ENCODE results near the gene KRT85.

KRT85 gene

DNA sequence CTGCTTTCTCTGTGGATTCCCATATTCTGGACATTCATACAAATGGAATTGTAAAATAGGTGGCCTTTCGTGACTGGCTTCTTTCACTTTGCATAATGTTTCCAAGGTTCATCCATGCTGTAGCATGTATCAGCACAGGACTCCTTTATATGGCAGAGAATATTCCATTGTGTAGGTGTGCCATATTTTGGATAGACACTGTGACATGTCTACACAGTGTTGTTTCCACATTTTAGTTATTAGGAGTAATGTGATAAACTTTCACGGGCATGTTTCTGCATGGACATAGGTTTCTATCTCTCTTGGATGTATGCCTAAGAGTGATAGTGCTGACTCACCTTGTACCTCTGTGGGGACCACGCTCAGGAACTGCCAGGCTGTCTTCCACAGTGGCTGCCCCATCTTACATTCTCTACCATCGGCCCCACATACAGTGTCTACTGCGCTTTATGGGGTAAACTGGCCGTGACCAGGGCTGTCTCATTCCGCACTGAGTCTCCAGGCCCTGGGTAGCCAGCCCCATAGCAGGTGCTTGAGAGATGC lies 25.3 kb upstream of the KRT85 start:
- DNase-seq, result no peak

DNA sequence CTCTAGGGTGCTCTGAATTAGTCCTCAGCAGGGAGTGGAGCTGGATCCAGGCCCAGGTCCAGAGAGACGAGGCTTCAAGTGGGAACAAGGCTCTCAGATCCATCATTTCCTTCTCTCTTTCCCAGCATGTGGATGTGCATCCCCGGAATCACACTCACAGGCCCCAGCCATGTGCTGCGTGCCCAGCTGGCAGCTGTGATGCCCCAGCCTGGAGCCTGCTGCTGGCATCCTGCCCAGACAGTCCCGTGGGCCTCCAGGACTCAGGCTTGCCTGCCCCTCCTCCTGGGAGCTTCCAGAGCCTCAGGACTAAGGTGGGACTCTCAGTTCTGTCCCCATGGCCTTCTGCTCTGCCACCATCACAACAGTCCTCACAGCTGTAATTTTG lies 24.3 kb upstream of the KRT85 start:
- DNase-seq, result no peak

DNA sequence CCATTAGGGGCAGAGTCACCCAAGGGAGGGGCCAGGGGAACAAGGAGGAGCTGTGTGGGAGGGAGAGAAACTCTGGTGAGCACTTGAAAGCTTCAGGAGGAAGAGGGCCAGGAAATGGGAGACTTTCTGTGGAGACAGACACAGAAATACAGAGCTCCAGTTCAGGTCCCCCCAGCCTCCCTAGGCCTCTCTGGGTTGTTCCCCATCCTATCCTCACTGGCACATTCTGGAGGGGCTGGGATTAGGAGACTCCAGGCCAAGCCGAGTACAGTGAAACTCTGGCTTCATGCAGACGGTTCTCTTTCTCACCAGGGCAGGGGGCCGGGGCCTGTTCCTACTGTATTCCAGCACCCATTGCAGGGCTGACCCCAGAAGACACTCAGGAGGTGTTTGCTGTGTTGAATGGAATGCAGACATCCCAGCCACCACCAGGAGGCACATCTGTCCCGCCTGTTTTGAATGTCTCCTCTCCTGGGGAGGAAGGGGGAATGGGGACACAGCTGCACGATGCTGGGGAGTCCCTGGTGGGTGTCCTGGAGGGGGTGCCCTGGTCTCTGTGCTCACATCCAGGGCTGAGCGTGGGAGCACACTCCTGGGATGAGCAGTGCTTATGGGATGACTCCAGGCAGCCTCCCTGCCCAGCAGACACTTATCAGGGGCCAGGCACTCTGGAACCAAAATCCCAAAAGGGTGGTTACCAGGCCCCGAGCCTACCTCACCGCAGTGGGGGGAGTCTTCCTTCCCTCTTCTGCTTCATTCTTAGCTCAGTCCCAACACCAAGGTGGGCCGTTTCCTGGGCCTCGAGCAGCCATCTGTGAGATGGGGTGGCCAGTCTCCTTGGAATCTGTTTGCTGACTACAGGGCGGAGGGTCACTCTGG lies 23.7 kb upstream of the KRT85 start:
- no peak for DNase-seq

DNA sequence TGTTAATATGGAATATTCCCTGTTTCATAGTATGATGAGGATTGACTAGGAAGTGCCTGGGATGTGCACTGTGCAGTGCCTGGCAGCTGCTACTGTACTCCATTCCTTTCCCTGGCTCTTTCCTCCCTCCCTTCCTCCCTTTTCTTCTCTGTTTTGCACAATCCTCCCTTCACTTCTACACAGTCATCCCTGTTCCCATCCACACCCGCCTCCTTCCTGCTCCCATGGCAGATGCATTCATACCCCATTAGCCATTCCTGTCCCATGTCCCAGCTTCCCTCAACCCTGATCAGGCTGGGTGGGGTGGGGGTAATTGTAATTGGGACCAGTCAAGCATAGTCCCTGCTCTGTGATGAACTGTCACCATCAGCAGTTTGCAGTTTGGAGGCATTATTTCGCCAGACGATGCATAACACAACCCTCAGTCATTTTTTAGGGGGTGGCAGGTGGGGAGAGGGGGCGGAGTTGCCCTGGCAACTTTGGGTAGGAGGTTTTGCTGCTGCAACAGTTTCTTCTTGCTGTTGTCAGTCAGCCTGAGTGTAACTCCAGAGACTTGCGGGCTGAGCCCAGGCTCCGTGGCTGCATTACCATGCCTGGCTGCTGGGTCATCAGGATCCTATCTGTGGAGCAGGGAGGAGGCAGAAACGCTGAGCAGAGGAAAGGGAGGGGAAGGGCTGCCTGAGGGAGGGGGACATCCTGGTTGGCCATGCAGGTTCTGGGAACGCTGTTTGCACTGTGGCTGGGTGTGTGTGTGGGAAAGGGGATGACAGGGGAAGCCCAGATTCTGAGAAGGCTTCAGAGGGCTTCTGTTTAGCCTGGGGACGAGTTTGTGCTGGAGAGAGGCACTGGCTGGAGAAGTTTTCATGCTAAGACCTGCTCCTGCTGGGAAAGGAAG lies 22.3 kb upstream of the KRT85 start:
- peak; percentile 27 for DNase-seq

DNA sequence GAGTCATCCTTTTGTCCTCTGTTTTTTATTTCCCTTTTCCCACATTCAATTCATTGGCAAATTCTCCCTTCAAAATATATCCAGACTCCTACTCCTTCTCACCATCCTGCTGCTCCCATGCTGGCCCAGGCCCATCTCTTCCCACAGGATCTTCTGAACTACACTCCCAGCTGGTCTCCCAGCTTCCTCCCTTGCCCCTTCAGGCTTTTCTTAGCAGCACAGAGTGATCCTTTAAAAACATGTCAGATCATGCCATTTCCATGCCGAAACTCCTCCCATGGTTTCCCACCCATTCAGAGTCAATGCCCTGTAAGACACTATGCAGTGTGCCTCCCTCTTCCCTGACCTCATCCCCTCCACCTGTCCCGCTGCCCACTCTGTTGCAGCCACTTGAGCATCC lies 20.6 kb upstream of the KRT85 start:
- no peak for DNase-seq

DNA sequence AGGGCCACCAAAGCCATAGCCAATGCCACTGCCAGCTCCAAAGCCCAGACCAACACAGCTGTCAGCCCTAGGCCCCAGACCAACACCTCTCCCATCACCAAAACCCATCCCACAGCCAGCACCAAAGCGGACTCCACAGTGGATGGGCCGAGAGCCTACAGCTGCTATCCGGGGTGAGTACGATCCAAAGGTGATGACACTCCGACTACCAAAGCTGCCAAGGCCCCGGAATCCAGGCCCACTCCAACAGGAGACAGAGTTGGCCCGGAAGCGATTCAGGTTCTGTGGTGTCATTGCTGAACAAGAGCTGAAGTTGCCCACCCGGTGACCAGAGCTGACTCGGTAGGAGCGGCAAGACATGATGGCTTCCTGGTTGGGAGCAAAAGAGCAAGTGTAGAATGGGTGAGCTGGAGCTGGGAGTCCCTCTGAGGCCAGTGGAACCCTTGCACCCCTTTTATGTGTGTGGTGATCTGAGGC lies 18.0 kb upstream of the KRT85 start, which contains the start of gene KRT84:
KRT84 (minus strand) TSS at position 427 of the 477 bp plus-strand sequence; CDS start at position 360, 67 bp downstream.
- no peak for DNase-seq

DNA sequence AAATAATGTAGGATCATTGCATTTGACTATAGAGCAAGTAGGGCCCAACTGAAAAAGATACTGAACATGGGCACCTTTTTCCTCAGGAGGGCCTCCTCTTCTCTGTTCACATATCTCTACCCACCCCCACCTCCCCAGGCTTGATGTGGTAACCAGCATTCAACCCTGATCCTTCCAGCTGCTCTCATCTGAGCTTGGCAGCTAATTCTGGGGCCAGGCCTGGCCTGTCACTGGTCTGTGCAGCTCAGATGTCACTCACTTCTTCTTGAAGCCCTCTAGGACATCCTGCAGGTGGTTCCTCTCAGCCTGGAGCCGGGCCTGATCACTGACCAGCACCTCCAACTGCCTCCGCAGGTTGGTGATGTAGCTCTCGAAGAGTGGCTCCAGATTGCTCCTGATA lies 16.1 kb upstream of the KRT85 start:
- DNase-seq, result no peak

DNA sequence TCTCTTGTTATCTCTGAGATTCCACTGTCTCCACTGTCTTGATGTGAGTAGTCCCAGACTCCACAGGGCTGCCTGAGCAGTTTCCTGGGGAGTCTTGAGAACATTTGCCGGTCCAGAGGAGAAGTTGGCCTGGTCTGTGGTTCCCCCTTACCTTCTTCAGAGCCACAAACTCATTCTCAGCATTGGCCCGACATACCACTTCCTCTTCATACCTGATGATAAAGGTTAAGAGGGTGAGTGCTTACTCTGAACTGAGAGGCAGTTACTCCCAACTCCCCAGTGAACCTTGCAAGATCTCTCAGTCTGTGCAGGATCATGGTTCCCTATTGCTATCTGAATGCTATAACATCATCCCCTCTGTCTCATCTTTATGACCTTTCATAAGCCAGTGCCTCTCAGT lies 15.6 kb upstream of the KRT85 start:
- DNase-seq, result no peak

DNA sequence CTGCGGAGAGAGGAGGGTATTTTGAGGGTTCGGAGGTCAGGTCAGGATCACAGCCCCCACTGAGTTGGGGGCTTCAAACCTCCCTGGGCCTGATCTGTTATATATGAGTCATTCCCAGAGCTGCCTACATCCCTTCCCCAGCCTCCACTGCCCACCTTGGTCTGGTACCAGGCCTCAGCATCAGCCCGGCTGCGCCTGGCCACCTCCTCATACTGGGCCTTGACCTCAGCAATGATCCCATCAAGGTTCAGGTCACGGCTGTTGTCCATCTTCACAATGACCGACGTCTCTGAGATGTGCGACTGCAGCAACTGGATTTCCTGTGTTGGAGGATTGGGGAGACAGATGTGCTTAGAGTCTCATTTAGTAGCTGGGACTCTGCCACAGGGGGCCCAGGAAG lies 13.9 kb upstream of the KRT85 start:
- no peak for DNase-seq

DNA sequence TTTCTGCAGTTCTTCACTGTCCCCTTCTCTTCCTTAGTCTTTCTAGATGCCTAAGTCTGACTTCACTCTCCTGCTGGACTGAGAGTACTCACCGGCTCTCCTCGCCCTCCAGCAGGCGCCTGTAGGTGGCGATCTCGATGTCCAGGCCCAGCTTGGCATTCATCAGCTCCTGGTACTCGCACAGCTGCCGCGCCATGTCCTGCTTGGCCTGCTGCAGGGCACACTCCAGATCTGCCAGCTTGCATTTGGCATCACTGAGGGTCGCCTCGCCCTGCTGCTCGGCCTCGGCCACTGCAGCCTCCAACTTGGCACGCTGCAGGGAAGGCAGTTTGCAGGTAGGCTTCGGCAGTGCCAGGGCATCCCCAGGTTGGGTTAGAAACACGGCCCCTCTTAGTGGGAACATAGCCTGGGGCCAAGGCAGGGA lies 13.0 kb upstream of the KRT85 start:
- DNase-seq, result peak; percentile 21

DNA sequence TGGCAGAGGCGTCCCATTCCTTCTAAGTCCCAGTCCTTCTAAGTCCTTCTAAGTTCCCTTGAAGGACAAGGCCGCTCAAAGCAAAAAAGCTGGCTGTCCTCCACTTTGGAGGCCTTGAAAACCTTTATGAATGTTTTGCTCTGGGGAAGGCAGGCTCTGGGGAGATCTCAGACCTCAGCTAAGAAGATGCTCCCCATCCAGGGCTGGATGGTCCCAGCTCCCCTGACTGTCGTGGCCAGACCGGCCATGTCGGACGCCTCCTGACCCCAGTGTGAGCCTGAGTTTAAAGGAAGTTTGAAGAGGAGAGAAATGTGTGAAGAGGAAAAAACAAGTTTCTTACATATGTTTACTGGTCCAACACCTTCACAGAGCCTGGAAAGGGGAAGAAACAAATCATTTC lies 12.3 kb upstream of the KRT85 start:
- no peak for DNase-seq

DNA sequence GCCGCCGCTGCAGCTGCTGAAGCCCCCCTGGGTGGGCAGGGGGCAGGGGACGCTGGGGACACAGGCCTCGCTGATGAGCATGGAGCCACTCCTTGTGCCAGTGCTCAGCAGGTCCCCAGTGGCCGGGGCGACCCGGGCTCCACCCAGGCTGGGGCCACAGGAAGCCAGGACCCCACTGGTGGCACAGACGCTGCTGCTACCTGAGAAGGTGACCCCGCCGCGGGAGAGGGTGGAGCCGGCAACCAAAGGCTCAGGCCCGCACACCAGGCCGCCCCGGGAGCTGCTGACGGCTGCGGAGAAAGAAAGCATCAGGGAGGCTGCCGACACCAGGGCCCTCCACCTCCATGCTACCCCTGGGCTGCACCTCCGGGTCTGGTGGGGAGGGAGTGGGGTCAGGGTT lies 10.8 kb upstream of the KRT85 start:
- DNase-seq, result no peak

DNA sequence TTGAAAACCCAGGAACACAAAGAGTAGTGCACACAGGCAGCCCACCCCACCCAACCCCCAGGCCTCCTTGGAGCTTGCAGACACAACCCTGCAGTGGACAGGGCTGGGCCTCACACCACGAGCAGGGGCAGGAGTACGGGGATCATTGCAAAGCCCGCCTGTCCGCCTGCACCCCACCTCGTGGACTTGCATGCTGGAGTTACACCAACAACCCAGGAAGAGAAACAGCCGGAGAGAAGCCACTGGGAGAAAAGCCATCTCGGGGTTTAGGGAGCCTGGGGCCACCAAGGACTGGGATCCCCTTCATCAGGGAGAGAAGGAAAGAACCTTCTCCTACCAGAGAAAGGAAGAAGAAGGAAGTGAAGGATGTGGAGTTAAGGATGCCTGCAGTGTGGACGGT lies 10.0 kb upstream of the KRT85 start:
- DNase-seq, result no peak

DNA sequence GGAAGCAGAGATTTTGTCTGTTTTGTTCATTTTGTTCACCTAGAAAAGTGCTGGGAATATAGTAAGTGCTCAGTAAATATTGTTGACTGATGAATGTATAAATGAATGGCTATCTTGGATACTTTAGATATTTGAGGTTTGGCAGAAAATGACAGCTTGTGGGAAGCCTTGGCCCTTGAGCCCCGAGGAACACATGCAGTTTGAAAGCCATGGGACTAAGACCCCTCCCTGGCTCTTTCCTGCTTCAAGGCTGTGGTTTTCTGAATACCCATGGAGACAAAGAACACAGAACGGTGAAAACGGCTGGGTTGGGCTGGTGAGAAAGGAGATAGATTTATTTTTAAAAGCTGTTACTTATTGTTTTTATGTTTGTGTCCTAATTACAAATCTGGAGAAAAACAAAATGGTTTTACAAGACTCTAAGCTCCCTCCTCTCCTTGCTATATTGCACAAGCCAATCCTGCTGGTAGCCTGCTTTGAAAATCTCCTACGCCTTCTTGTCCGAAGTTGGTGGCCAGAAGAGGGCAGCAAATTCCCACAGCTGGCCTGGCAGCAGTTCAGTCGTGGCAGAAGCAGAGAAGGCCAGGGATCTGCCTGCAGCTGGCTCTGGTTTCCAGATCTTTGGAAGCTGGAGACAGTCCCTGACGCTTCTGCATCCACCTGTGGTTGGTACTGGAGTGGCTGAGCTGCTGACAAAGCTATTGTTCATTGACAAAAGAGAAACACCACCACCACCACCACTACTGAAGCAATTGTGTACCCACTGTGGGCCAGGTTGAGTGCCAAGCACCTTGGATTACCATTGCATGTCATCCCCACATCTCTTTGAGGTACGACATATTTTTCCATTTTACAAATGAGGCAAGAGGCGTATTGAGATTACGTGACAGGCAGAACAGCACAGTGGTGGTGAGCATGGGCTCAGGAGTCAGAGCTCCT lies 5.2 kb upstream of the KRT85 start:
- peak; percentile 88 for DNase-seq

DNA sequence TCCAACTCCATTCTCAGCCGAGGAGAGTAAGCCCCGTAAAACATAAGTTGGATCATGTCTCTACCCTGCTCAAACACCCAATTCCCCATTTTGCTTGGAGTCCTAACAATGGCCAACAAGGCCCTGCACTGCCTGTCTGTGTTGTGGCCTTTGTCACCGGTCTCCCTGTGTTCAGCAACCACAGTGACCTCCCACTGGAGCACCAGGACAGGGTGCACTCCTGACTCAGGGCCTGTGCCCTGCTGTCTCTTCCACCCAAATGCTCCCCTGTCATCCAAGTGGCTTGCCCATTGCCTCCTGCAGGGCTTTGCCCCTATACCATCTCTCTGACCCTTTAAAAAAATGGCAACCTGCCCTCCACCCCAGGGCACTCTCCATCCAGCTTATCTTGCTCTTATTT lies 4.4 kb upstream of the KRT85 start:
- no peak for DNase-seq

DNA sequence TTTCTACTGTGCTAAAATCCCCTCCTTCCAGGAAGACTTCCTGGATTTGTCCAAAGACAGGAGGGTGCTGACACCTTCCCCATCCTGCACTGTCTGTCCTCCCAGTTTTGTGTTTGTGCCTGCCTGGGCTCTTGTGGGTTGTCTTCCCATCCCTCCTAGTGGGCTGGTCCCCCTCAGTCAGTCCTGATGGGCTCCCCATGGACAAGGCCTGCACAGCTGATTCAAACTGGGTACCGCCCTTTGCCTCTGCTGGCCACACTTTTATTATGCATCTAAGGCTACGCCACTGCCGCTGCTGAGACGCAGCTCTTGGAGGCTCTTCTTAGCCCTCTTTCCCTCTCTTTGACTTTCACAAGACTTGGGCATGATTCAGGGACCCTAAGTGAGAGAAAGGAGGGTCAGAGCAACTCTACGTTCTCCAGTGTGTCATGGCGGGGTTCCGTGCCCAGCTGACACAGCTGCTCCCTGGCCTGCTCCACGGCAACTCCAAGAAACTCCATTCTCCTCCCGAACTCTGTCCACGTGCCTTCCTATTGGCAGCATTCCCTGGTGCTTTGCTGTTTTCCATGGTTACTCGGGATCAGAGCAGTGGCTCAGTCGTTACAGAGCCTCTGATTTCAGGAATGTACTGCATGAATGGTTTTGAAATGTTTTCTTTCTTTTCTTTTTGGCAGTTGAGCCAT lies 3.8 kb upstream of the KRT85 start:
- DNase-seq, result peak; percentile 82

DNA sequence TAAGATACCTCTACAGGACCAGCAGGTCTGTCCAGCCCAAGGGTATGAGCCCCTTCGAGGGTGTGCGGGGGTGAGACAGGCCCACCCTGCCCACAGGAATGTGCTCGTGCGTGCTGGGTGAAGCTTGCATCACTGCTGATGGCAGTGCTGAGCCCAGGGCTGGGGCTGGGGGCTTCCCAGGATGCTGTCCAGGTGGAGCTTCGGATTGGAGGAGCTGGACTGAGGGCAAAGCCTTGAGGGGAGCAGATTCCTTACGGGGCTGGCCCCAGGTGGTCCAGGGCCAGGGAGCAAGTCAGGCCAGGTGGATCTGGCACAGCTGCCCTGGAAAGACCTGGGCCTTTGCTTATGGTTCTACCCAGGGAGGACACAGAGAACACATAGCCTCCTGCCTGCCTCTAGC lies 2.5 kb upstream of the KRT85 start:
- DNase-seq, result no peak

DNA sequence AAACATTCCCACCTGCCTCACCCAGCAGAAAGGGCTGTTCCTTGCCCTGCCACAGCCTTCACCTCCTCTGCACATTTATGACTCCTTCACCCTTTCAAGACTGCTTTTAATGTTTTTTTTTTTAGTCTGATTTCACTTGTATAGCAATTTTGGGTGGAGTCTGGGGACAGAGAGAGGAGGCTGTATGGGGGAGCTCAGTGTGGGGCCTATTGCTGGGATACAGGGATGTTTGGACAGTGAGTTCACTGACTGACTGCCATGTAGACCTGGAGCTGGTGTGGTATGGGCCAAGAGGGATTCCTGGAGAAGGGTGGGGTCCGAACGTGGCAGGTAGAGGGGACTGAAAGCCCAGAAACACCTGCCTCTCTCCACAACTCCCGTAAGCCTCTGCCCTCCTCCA lies 1.9 kb upstream of the KRT85 start:
- peak; percentile 26 for DNase-seq

DNA sequence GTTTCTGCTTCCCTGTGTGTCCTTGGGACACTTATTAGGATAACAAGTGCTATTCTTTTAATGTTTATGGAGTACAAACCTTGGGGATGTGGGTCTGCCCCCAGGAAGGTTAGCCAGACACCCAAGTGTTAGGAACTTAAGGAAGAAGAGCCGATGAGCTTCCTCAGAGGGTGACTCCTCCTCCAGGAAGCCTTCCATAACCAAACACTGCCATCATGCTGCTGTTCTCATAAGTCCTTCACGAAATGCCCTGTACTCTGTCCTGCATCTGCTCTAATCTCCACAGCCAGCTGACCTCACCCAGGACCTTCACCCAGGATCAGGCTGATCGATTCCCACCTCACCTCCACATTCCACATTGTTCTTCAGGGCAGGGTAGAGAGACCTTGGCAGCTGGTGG lies 1.2 kb upstream of the KRT85 start:
- DNase-seq, result no peak

DNA sequence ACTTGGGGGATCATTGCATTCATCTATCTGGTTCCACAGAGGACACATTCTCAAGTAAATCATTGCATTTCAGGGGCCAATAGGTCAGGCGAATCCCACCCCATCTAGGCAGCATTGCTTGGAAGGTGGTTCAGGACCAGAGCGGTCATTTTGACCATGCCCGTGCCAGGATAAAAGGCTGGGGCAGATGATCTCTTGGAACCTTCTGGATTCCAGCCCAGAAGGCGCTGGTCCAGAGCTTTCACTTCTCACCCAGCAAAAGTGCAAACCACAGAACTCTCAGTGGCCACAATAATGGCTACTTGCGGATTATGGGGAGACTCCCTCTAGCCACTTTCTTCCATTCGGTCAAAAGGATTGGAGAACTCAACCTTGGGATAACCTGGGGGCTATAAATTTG lies 595 bp upstream of the KRT85 start:
- DNase-seq, result no peak

DNA sequence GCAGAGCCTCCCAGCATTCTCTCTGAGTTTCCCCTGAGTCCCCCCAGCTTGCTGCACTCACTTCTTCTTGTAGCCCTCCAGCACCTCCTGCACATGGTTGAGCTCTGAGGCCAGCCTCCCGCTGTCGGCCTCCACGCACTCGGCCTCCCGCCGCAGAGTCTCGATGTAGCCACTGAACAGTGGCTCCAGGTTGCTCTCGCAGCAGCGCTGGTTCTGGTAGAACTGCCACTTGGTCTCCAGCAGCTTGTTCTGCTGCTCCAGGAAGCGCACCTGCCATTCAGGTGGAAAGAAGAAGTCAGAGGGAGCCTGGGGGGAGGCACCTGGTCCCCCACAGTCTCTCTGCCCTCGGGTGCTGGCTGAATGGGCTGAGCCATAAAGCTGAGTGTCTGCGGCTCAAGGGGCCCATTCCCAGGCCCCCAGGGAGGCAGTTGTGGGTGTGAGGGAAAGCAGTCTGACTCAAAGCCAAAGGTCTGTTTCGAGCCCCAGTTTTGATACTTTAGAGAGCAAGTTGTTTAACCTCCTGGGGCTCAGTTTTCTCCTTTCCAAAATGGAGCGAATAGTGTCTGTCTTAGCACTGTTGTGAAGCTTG lies 2.3 kb downstream of the KRT85 start:
- no peak for DNase-seq
